ENCODE data around the gene KRT4.

GRCh38 chr12:52850681-52851080 lies 36.8 kb upstream of the KRT4 start:
- TF ChIP-seq CTCF (IDR thresholded peaks at IDR 0.05) (no peak), POLR2A (IDR thresholded peaks at IDR 0.05) (no peak)
